Upper lobe of left lung (tissue), 4 donors: ENCODE measurements around the gene ABCC6.

Experiments
- CTCF ChIP-seq, 6 experiments: fragments of 450-650 bp in 4 of 6; fragments of 200-600 bp in 2 of 6; sonication (generic) in 2 of 6; IDR thresholded peaks; one replicate each; pipeline ENCODE4 v1.5.1; 2016 to 2019; ENCODE audit warnings: antibody characterized with exemption in 6 of 6
- EP300 ChIP-seq, 4 donors: sonication (generic); formaldehyde crosslinking; IDR thresholded peaks; one replicate each; pipeline ENCODE4 v1.5.1; 2017; ENCODE audit warnings: antibody characterized with exemption in 4 of 4, control low read depth in 2 of 4
- POLR2A ChIP-seq, 4 donors: fragments of 450-650 bp; IDR thresholded peaks; one replicate each; pipeline ENCODE4 v1.5.1; 2016 to 2017; ENCODE audit warnings: antibody characterized with exemption in 4 of 4, mild to moderate bottlenecking in 2 of 4
- POLR2AphosphoS5 ChIP-seq, 2 donors: sonication (generic); formaldehyde crosslinking; IDR thresholded peaks; one replicate each; pipeline ENCODE4 v1.5.1; 2017; ENCODE audit warnings: antibody characterized with exemption in 2 of 2

GRCh38 chr16:16145286-16145685 is 78.0 kb downstream of the ABCC6 start:
- TF ChIP-seq CTCF (IDR thresholded peaks at IDR 0.05) = no peak
- TF ChIP-seq POLR2AphosphoS5 (IDR thresholded peaks at IDR 0.05) = no peak
- no peak for TF ChIP-seq POLR2A (IDR thresholded peaks at IDR 0.05)
- no peak for TF ChIP-seq EP300 (IDR thresholded peaks at IDR 0.05)
